Astrocyte (in vitro differentiated cells and primary cell): ENCODE measurements around the gene RPE65. TPM values are rescaled to one million over a fixed set of nuclear protein-coding genes. Genes with fewer than 3 reads are reported as not detected.

Source experiments
- DNase-seq: peaks from one replicate; pipeline ENCODE4 v3.0.0-alpha.2; 2010; ENCODE audit warnings: low read depth
- FAIRE-seq: peaks from 2 replicates; lab custom pipeline; 2011; peaks lifted over from hg19 to GRCh38; lab: Jason Lieb, UNC
- H2AFZ ChIP-seq: 2 replicates; pipeline ENCODE4 v1.6.0; 2012; ENCODE audit warnings: low read depth, low read length, inconsistent platforms
- H3K27ac ChIP-seq: 2 replicates; pipeline ENCODE4 v1.5.1; 2011; ENCODE audit warnings: low read depth, low read length, inconsistent platforms
- H3K27me3 ChIP-seq: 2 replicates; pipeline ENCODE4 v1.6.0; 2011; ENCODE audit warnings: low read length, inconsistent platforms; ENCODE audit not compliant: insufficient read depth
- H3K36me3 ChIP-seq: 2 replicates; pipeline ENCODE4 v1.5.1; 2011; ENCODE audit warnings: low read length, inconsistent platforms; ENCODE audit not compliant: insufficient read depth
- H3K4me1 ChIP-seq: 2 replicates; pipeline ENCODE4 v1.5.1; 2011; ENCODE audit warnings: low read length, inconsistent platforms; ENCODE audit not compliant: insufficient read depth
- H3K4me2 ChIP-seq: 2 replicates; pipeline ENCODE4 v1.6.0; 2012; ENCODE audit warnings: low read length, inconsistent platforms
- H3K4me3 ChIP-seq: 2 replicates; pipeline ENCODE4 v1.5.1; 2011; ENCODE audit warnings: low read depth, mild to moderate bottlenecking, low read length, inconsistent platforms; ENCODE audit not compliant: insufficient read depth
- H3K79me2 ChIP-seq: 2 replicates; pipeline ENCODE4 v1.6.0; 2012; ENCODE audit warnings: mild to moderate bottlenecking, low read length, inconsistent platforms; ENCODE audit not compliant: insufficient read depth
- H3K9ac ChIP-seq: 2 replicates; pipeline ENCODE4 v1.6.0; 2012; ENCODE audit warnings: mild to moderate bottlenecking, low read length, inconsistent platforms
- H3K9me3 ChIP-seq: 2 replicates; pipeline ENCODE4 v1.5.1; 2012; ENCODE audit warnings: low read depth, mild to moderate bottlenecking, low read length, inconsistent platforms; ENCODE audit not compliant: insufficient read depth
- H4K20me1 ChIP-seq: 2 replicates; pipeline ENCODE4 v1.6.0; 2012; ENCODE audit warnings: low read length, inconsistent platforms; ENCODE audit not compliant: insufficient read depth
- H3K27ac Mint-ChIP-seq: one replicate; pipeline ENCODE4 v1.8.0; 2021; ENCODE audit warnings: mild to moderate bottlenecking, mixed read lengths; ENCODE audit not compliant: unreplicated experiment
- H3K27me3 Mint-ChIP-seq: one replicate; pipeline ENCODE4 v1.8.0; 2021; ENCODE audit warnings: low read depth, mixed read lengths; ENCODE audit not compliant: unreplicated experiment
- H3K36me3 Mint-ChIP-seq: one replicate; pipeline ENCODE4 v1.8.0; 2021; ENCODE audit warnings: low read depth, mixed read lengths; ENCODE audit not compliant: unreplicated experiment
- H3K4me1 Mint-ChIP-seq: one replicate; pipeline ENCODE4 v1.8.0; 2021; ENCODE audit warnings: low read depth, mixed read lengths; ENCODE audit not compliant: unreplicated experiment
- H3K4me3 Mint-ChIP-seq: one replicate; pipeline ENCODE4 v1.8.0; 2021; ENCODE audit warnings: mild to moderate bottlenecking, moderate library complexity, mixed read lengths; ENCODE audit not compliant: unreplicated experiment
- H3K9me3 Mint-ChIP-seq: one replicate; pipeline ENCODE4 v1.8.0; 2021; ENCODE audit warnings: mild to moderate bottlenecking, mixed read lengths; ENCODE audit not compliant: unreplicated experiment
- EZH2 ChIP-seq: IDR thresholded peaks from 2 replicates; pipeline ENCODE4 v1.6.1; 2012; ENCODE audit warnings: mild to moderate bottlenecking, low read length, inconsistent platforms; ENCODE audit not compliant: insufficient read depth
- total RNA-seq: library from RNA; stranded (reverse); gene quantifications from 2 replicates; pipeline ENCODE4 v1.2.1, GENCODE V29; 2021
- TF ChIP-seq, protein P1 (sequence below): IDR thresholded peaks from 2 replicates; pipeline ENCODE4 v1.5.1; 2011; ENCODE audit warnings: low read depth, mild to moderate bottlenecking, inconsistent platforms, low read length, moderate library complexity; ENCODE audit not compliant: insufficient read depth

Gene RPE65
- total RNA-seq, 1 donor from 2014 or later: 0.27 TPM

DNA sequence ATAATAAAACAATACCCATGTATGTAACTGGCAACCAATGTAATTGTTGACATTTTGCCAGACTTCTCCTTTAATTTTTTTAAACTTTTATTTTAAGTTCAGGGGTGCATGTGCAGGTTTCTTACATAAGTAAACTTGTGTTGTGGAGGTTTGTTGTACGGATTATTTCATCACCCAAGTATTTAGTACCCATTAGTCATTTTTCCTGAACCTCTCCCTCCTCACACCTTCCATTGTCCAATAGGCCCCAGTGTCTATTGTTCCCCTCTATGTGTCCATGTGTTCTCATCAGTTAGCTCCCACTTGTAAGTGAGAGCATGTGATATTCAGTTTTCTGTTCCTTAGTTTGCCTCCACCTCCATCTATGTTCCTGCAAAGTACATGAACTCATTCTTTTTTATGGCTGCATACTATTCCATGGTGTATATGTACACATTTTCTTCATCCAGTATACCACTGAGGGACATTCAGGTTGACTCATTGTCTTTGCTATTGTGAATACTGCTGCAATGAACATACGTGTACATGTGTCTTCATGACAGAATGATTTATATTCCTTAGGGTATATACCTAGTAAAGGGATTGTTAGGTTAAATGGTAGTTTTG, 40.4 kb upstream of the RPE65 start:
- H3K27me3 Mint-ChIP-seq: no peaks in the 10 kb centered on the region
- no peak overlapping the region for H3K4me2 ChIP-seq
- peaks cover 35% of the 10 kb centered on the region for H3K79me2 ChIP-seq
- H3K4me1 ChIP-seq: no peaks in the 10 kb centered on the region
- no peaks in the 10 kb centered on the region for H3K9me3 ChIP-seq
- no peaks in the 10 kb centered on the region for H3K27me3 ChIP-seq
- H3K4me1 Mint-ChIP-seq: no peaks in the 10 kb centered on the region
- H2AFZ ChIP-seq: no peak overlapping the region
- H3K27ac ChIP-seq: no peak overlapping the region
- no peak overlapping the region for H3K9ac ChIP-seq
- H3K4me3 Mint-ChIP-seq: no peak overlapping the region
- no peaks in the 10 kb centered on the region for H3K36me3 ChIP-seq
- no peaks in the 10 kb centered on the region for H4K20me1 ChIP-seq
- no peak overlapping the region for H3K27ac Mint-ChIP-seq
- H3K36me3 Mint-ChIP-seq: no peaks in the 10 kb centered on the region
- no peak for TF ChIP-seq EZH2
- TF ChIP-seq, protein P1, sequence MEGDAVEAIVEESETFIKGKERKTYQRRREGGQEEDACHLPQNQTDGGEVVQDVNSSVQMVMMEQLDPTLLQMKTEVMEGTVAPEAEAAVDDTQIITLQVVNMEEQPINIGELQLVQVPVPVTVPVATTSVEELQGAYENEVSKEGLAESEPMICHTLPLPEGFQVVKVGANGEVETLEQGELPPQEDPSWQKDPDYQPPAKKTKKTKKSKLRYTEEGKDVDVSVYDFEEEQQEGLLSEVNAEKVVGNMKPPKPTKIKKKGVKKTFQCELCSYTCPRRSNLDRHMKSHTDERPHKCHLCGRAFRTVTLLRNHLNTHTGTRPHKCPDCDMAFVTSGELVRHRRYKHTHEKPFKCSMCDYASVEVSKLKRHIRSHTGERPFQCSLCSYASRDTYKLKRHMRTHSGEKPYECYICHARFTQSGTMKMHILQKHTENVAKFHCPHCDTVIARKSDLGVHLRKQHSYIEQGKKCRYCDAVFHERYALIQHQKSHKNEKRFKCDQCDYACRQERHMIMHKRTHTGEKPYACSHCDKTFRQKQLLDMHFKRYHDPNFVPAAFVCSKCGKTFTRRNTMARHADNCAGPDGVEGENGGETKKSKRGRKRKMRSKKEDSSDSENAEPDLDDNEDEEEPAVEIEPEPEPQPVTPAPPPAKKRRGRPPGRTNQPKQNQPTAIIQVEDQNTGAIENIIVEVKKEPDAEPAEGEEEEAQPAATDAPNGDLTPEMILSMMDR: no peak
- no peaks in the 10 kb centered on the region for H3K9me3 Mint-ChIP-seq
- no peak for DNase-seq
- FAIRE-seq: no peak
- no peak overlapping the region for H3K4me3 ChIP-seq

GRCh38 chr1:68485431-68486022, 35.8 kb upstream of the RPE65 start:
- Mint-ChIP-seq H3K4me1 (no peaks in the 10 kb centered on the region), H3K36me3 (no peaks in the 10 kb centered on the region), H3K4me3 (no peak overlapping the region), H3K27me3 (no peaks in the 10 kb centered on the region), H3K9me3 (no peaks in the 10 kb centered on the region), H3K27ac (no peak overlapping the region)
- Histone ChIP-seq H3K9ac (no peak overlapping the region), H3K27me3 (no peaks in the 10 kb centered on the region), H3K4me1 (no peaks in the 10 kb centered on the region), H3K9me3 (no peaks in the 10 kb centered on the region), H3K36me3 (peaks cover 8% of the 10 kb centered on the region), H3K27ac (no peak overlapping the region), H3K4me3 (no peak overlapping the region), H3K79me2 (peaks cover 5% of the 10 kb centered on the region), H4K20me1 (no peaks in the 10 kb centered on the region), H2AFZ (no peak overlapping the region), H3K4me2 (no peak overlapping the region)
- no peak for TF ChIP-seq EZH2
- TF ChIP-seq, protein P1: no peak
- no peak for FAIRE-seq
- DNase-seq: no peak

- H3K36me3 Mint-ChIP-seq: no peaks in the 10 kb centered on the region
- H3K4me1 Mint-ChIP-seq: no peaks in the 10 kb centered on the region
- FAIRE-seq (no peak), DNase-seq (no peak)
- no peaks in the 10 kb centered on the region for H3K4me1 ChIP-seq
- no peak overlapping the region for H2AFZ ChIP-seq
- H3K4me3 Mint-ChIP-seq: no peak overlapping the region
- no peaks in the 10 kb centered on the region for H3K27me3 ChIP-seq
- H3K9me3 Mint-ChIP-seq: no peaks in the 10 kb centered on the region
- H3K27me3 Mint-ChIP-seq: no peaks in the 10 kb centered on the region
- no peak overlapping the region for H3K27ac Mint-ChIP-seq
- H3K9ac ChIP-seq: no peak overlapping the region
- no peak overlapping the region for H3K27ac ChIP-seq
- no peaks in the 10 kb centered on the region for H4K20me1 ChIP-seq
- no peak for TF ChIP-seq EZH2
- TF ChIP-seq, protein P1: no peak
- H3K79me2 ChIP-seq: no peaks in the 10 kb centered on the region
- H3K4me3 ChIP-seq: no peak overlapping the region
- peaks cover 8% of the 10 kb centered on the region for H3K36me3 ChIP-seq
- no peak overlapping the region for H3K4me2 ChIP-seq
- H3K9me3 ChIP-seq: no peaks in the 10 kb centered on the region
Measured at GRCh38 chr1:68484618-68485017, 34.9 kb upstream of the RPE65 start.
